Activated naive CD8-positive, alpha-beta T cell treated with anti-CD3 and anti-CD28 coated beads, Interleukin-2, amount 50 U/mL, for 16 hours (primary cell): ENCODE data around the gene HOXD8.

Experiments used
- DNase-seq: peaks from one replicate; pipeline ENCODE4 v3.0.0-alpha.2; 2020; ENCODE audit warnings: low read depth, low spot score

The HOXD8 gene

GRCh38 chr2:176090862-176091261 is 38.6 kb upstream of the HOXD8 start:
- no peak for DNase-seq

- DNase-seq: no peak
These were observed 37.9 kb upstream of the HOXD8 start for GRCh38 chr2:176091329-176092258.

GRCh38 chr2:176092270-176093144 is 37.0 kb upstream of the HOXD8 start, which contains the start of gene HOXD13:
TSS of gene HOXD13 (plus strand) at chr2:176092721. CDS start at chr2:176092891, 170 bp downstream.
- no peak for DNase-seq

GRCh38 chr2:176093145-176093897 is 36.2 kb upstream of the HOXD8 start:
- no peak for DNase-seq

GRCh38 chr2:176093898-176094249 is 35.6 kb upstream of the HOXD8 start:
- no peak for DNase-seq

GRCh38 chr2:176094349-176094748 is 35.2 kb upstream of the HOXD8 start:
- no peak for DNase-seq

GRCh38 chr2:176095421-176095820 is 34.1 kb upstream of the HOXD8 start:
- DNase-seq: no peak

GRCh38 chr2:176096243-176096985 is 33.1 kb upstream of the HOXD8 start:
- no peak for DNase-seq

- no peak for DNase-seq
These were observed 32.3 kb upstream of the HOXD8 start for GRCh38 chr2:176096986-176097819.

- no peak for DNase-seq
These were observed 31.6 kb upstream of the HOXD8 start for GRCh38 chr2:176097820-176098365.

GRCh38 chr2:176098366-176099158 is 30.9 kb upstream of the HOXD8 start:
- no peak for DNase-seq

GRCh38 chr2:176099159-176099727 is 30.3 kb upstream of the HOXD8 start:
- DNase-seq: no peak

- no peak for DNase-seq
These were observed 29.6 kb upstream of the HOXD8 start, which contains the start of gene HOXD12 for GRCh38 chr2:176099728-176100546. TSS of gene HOXD12 (plus strand) at chr2:176099795. CDS start at chr2:176099802, 7 bp downstream.

GRCh38 chr2:176100547-176101140 is 28.9 kb upstream of the HOXD8 start:
- no peak for DNase-seq

GRCh38 chr2:176101216-176101830 is 28.2 kb upstream of the HOXD8 start:
- DNase-seq: no peak

- no peak for DNase-seq
These were observed 27.7 kb upstream of the HOXD8 start for GRCh38 chr2:176101842-176102241.
